Cardiac muscle cell (in vitro differentiated cells and primary cell): Measurements from ENCODE around the gene HOXA7. TPM values are rescaled to one million over a fixed set of nuclear protein-coding genes. Genes with fewer than 3 reads are reported as not detected.

Source experiments
- DNase-seq, 2 donors: peaks; one replicate each; pipeline versions ENCODE4 v3.0.0 to v3.0.0-alpha.2; 2010 to 2017; ENCODE audit warnings: low read depth in 1 of 2, low spot score in 1 of 2
- H3K27ac ChIP-seq: fragments of 200-600 bp; sonication (generic); 2 replicates; pipeline ENCODE4 v1.5.1; 2016
- H3K27me3 ChIP-seq: fragments of 200-600 bp; sonication (generic); 2 replicates; pipeline ENCODE4 v1.6.0; 2016; ENCODE audit warnings: control low read depth
- H3K36me3 ChIP-seq: fragments of 200-600 bp; sonication (generic); 2 replicates; pipeline ENCODE4 v1.5.1; 2016; ENCODE audit warnings: control low read depth
- H3K4me1 ChIP-seq: fragments of 200-600 bp; sonication (generic); 2 replicates; pipeline ENCODE4 v1.8.1; 2017; ENCODE audit warnings: low read depth, mild to moderate bottlenecking, mixed run types
- H3K4me3 ChIP-seq: fragments of 200-600 bp; sonication (generic); 2 replicates; pipeline ENCODE4 v1.5.1; 2016; ENCODE audit warnings: mild to moderate bottlenecking
- H3K9me3 ChIP-seq: fragments of 200-600 bp; sonication (generic); 2 replicates; pipeline ENCODE4 v1.5.1; 2017; ENCODE audit warnings: low read depth, mild to moderate bottlenecking, control low read depth
- CTCF ChIP-seq: IDR thresholded peaks from 2 replicates; pipeline ENCODE4 v1.5.1; 2012; ENCODE audit warnings: low read depth, mild to moderate bottlenecking, low read length
- polyA plus RNA-seq: library from polyadenylated mRNA; unstranded; fragments of >200 nt; fragmentation: Nextera tagmentation; extraction: Ambion mirVana; gene quantifications from 2 replicates; pipeline ENCODE4 v1.2.1, GENCODE V29; 2016
- total RNA-seq: library from RNA; depleted of rRNA; stranded (reverse); fragments of >200 nt; gene quantifications from 2 replicates; pipeline ENCODE4 v1.2.3, GENCODE V29; 2016

Gene HOXA7
- total and polyA plus RNA-seq, 2 experiments from 2014 or later = not detected

GRCh38 chr7:27115221-27116026 lies 41.1 kb downstream of the HOXA7 start:
- Histone ChIP-seq H3K9me3 (no peaks in the 10 kb centered on the region), H3K36me3 (no peaks in the 10 kb centered on the region), H3K4me3 (peak overlapping the region; percentile 5), H3K27ac (no peak overlapping the region), H3K27me3 (peaks cover 100% of the 10 kb centered on the region), H3K4me1 (peaks cover 11% of the 10 kb centered on the region)
- DNase-seq = no peak
- no peak for TF ChIP-seq CTCF

- Histone ChIP-seq H3K4me3 (no peak overlapping the region), H3K27me3 (peaks cover 100% of the 10 kb centered on the region), H3K27ac (no peak overlapping the region), H3K9me3 (no peaks in the 10 kb centered on the region), H3K36me3 (no peaks in the 10 kb centered on the region), H3K4me1 (peaks cover 11% of the 10 kb centered on the region)
- TF ChIP-seq CTCF = no peak
- no peak for DNase-seq
These were observed 41.6 kb downstream of the HOXA7 start for GRCh38 chr7:27114881-27115220.

- Histone ChIP-seq H3K4me1 (peaks cover 11% of the 10 kb centered on the region), H3K9me3 (no peaks in the 10 kb centered on the region), H3K4me3 (peak overlapping the region; percentile 20), H3K36me3 (no peaks in the 10 kb centered on the region), H3K27ac (no peak overlapping the region), H3K27me3 (peaks cover 100% of the 10 kb centered on the region)
- no peak for TF ChIP-seq CTCF
- DNase-seq = no peak
These were observed 42.3 kb downstream of the HOXA7 start for GRCh38 chr7:27113991-27114769.

GRCh38 chr7:27112955-27113949 lies 43.2 kb downstream of the HOXA7 start:
- Histone ChIP-seq H3K4me1 (peaks cover 14% of the 10 kb centered on the region), H3K4me3 (peak overlapping the region; percentile 20), H3K36me3 (no peaks in the 10 kb centered on the region), H3K27ac (no peak overlapping the region), H3K9me3 (no peaks in the 10 kb centered on the region), H3K27me3 (peaks cover 100% of the 10 kb centered on the region)
- TF ChIP-seq CTCF = no peak
- DNase-seq = peak in 1 of 2 donors; percentile 37

- Histone ChIP-seq H3K27me3 (peaks cover 100% of the 10 kb centered on the region), H3K36me3 (no peaks in the 10 kb centered on the region), H3K4me1 (peaks cover 14% of the 10 kb centered on the region), H3K9me3 (no peaks in the 10 kb centered on the region), H3K4me3 (no peak overlapping the region), H3K27ac (no peak overlapping the region)
- no peak for DNase-seq
- TF ChIP-seq CTCF = no peak
These were observed 44.1 kb downstream of the HOXA7 start for GRCh38 chr7:27112361-27112760.
